NCI-H2081 treated with DMSO at 0.1 percent for 48 hours (cell line): Measurements from ENCODE around the gene TMEM201.
"Not testable (repeated sequence)": the region's sequence is repeated elsewhere in the genome, so short reads cannot be mapped to it uniquely, and the experiment has no call there.

ENCODE experiments used
- DNase-seq: peaks from one replicate; lab custom pipeline; 2025; lab: John Stamatoyannopoulos, UW

TMEM201 gene, protein sequence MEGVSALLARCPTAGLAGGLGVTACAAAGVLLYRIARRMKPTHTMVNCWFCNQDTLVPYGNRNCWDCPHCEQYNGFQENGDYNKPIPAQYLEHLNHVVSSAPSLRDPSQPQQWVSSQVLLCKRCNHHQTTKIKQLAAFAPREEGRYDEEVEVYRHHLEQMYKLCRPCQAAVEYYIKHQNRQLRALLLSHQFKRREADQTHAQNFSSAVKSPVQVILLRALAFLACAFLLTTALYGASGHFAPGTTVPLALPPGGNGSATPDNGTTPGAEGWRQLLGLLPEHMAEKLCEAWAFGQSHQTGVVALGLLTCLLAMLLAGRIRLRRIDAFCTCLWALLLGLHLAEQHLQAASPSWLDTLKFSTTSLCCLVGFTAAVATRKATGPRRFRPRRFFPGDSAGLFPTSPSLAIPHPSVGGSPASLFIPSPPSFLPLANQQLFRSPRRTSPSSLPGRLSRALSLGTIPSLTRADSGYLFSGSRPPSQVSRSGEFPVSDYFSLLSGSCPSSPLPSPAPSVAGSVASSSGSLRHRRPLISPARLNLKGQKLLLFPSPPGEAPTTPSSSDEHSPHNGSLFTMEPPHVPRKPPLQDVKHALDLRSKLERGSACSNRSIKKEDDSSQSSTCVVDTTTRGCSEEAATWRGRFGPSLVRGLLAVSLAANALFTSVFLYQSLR

DNA sequence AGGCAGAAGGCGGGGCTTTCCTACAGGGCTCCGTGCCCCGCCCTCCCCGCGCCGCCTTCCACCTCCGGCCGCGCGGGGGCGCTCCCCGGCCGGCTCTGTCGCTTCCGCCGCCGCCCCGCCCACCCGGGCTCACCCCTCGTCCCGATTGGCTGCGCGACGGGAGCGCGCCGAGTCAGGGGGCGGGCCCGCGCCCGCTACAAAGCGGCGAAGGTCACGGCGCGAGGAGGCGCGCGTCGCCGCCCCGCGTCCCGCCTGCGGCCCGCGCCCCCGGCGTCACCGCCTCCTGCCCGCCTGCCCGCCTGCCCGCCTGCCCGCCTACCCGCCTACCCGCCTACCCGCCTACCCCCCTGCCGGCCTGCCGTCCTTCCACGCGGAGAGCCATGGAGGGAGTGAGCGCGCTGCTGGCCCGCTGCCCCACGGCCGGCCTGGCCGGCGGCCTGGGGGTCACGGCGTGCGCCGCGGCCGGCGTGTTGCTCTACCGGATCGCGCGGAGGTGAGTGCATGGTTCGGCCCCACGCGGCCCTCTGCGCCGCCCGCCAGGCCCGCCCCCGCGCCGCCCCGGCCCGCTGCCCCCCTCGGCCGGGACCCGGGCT is at the start of gene TMEM201:
Gene TMEM201 (plus strand): TSS at position 361 of the 593 bp plus-strand sequence. CDS start 20 bp downstream, at position 381.
- DNase-seq: peak; percentile 55

DNA sequence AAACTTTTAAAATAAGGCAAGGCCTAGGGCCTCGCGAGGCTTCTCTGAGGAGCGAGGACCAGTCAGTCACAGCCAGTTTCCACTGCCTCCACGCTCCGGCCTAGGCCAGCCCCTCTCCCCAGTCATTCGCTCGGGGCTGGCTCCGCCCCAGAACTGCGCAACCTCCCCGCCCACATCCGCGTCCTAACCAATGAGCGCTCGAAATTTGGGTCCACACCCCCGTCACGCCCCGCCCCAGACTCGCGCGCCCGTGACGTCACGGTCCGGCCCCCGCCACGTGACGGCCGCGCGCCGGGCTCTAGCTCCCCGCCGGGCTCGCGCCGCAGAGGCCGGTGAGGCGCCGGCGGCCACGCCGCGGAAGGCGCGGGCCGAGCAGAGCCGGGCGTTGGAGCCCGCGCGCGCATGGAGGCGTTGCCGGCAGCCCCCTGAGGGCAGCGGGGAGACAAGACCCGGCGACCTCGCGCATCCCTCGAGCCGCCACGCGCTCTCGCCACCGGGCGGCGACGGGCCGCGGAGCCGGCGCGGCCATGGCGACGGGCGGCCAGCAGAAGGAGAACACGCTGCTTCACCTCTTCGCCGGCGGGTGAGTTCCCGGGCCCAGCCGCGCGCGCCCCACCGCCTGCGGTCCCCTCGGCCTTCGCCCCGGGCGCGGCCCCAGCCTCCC is 49.4 kb upstream of the TMEM201 start, which contains the start of gene SLC25A33:
Gene SLC25A33 (plus strand): TSS at position 301 of the 664 bp plus-strand sequence. CDS start 227 bp downstream, at position 528.
- DNase-seq: peak; percentile 85

DNA sequence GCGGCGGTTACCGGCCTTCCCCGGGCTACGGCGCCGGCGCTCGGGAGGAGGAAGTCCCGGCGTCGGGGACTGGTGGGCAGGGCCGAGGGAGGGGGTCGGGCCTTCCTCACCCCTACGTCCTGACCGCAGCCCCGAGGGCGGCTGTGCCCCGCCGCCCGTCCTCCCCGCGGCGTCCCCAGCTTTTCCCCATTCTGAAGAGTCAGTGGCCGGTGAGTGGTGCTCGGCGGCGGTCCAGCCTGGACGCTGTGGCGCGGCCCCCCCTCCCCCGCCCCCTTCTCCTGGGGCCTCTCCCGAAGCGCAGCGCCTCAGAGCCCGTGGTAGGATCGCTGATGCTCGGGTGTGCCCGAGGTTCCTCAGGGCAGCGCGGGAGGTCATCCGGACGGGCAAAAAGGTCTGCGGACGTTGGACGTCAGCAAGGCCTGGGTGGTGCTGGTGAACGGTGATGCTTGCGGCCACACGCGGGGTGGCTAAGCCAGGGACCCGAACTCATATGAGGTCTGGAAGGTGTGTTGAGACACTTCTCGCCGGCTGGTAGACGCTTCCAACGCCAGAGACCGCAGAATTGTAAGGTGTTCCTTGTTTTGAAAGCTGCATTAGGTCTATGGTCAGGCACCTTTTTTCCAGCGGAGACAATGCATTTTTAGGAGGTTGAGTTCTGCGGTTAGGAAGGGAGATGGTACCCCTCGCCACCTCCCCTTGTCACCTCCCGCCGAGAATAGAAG is 48.7 kb upstream of the TMEM201 start:
- no peak for DNase-seq

DNA sequence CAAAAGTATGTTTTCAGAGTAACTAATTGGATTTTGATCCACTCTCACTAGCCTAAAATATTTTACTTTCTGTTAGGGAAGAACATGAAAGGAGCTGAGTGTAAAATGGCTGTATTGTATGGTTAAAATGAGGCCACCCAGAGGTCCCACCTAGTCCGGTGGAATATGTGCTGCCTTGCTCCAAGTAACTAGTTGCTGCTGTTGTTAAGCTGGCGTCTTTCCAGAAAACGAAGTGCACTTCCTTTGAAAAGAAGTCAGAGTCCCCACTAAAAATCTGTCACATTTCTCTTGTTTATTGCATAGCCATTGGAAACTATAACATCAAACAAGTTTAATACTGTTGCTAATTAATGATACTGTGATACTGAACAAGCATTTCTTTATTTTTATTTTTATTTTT is 46.3 kb upstream of the TMEM201 start:
- DNase-seq: no peak

DNA sequence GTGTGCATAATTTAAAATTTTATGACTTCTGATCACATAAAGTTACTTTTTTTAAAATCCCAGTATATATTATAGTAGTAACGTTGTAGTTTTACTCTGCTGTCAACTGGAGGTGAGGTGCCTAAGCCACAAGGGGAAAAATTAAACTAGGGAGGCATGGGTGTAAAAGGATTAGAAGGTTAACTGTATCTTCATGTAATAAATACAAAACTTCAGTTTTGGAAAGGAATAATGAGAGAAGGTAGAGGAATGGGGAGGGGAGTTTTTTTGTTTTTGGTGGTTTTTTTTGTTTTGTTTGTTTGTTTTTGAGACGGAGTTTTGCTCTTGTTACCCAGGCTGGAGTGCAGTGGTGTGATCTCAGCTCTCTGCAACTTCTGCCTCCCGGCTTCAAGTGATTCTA is 43.8 kb upstream of the TMEM201 start:
- no peak for DNase-seq

DNA sequence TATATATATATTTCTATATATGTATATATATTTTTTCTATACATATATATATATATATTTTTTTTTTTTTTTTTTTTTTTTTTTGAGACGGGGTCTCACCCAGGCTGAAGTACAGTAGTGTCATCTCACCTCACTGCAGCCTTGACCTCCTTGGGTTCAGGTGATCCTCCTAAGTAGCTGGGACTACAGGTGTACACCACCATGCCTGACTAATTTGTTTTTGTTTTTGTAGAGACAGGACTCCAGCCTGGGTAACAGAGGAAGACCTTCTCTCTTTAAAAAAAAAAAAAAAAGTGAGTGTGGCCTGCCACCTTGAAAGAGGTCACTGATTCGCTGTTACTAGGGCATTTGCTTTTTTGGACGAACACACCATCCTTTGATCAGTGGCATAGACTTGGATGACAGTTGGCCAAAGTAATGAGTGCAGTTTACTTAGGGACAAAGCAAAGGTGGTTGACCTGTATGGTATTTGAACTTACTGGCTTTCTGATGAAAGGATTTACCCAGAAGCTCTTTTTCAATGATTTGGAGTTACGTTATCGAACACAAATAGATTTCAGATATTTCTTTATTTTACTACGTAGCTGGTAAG is 38.7 kb upstream of the TMEM201 start:
- DNase-seq: no peak

DNA sequence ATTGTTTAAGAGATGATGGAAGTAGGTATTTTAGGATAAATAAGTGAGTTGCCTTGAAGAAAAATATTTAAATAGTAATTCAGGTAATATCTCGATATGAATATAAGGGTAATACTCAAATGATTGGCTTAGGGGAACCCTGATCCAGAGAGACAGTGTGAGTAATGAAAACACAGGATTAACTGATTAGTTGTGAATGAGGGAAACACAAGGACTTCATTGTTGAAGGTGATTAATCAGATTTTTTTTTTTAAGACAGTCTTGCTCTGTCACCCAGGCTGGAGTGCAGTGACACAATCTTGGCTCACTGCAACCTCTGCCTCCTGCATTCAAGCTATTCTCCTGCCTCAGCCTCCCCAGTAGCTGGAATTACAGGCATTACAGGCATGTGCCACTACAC is 36.7 kb upstream of the TMEM201 start:
- no peak for DNase-seq

DNA sequence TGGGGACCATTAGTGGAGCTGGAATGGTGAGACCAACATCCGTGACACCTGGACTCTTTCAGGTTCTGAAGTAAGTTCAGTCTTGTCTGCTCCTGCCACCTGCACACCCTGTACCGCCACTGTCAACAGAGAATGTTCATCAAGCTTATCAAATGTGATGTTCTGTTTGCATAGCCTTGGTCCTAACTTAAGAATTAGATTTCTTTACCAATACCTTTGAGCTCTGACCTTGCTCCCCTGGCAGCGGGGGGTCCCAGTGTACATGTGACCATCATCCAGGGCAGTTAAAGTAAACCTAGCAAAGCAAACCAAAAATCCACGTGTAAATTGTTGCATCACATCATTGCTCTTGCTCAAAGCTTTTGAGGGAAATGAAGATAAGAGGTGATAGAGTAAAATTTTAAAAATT is 35.0 kb upstream of the TMEM201 start:
- no peak for DNase-seq

DNA sequence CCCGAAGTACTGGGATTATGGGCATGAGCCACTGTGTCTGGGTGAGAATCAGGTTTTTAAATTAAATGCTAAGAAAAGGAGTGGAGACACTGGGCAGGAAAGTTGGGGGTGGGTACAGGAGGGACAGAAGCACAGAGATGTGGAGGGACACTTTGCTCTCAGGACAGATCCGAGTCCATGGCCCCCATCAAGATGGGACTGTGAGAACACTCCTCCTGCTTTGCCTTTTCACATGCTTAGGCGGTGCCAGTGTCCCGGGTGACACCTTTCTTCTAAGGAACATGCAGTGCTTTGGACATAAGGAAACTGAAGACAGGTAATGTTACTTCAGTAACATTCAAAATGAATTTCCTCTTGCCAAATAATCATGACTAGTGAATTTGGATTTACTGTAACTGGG is 32.8 kb upstream of the TMEM201 start:
- DNase-seq: no peak

DNA sequence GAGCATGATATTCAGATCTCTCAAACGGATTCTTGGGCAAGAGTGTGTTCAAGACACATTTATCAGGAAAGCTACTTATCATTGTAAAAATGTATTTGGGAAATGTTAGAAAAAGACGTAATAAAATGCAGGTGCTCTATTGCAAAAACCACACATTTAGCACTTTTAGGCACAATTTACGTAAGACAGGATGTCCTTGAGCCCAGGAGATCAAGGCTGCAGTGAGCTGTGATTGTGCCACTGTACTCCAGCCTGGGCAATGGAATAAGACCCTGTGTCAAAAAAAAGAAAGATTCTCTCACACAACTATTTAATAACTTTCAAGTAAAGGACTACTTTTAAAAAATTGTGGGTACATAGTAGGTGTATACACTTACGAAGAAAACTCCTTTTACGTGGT is 31.1 kb upstream of the TMEM201 start:
- DNase-seq: no peak

DNA sequence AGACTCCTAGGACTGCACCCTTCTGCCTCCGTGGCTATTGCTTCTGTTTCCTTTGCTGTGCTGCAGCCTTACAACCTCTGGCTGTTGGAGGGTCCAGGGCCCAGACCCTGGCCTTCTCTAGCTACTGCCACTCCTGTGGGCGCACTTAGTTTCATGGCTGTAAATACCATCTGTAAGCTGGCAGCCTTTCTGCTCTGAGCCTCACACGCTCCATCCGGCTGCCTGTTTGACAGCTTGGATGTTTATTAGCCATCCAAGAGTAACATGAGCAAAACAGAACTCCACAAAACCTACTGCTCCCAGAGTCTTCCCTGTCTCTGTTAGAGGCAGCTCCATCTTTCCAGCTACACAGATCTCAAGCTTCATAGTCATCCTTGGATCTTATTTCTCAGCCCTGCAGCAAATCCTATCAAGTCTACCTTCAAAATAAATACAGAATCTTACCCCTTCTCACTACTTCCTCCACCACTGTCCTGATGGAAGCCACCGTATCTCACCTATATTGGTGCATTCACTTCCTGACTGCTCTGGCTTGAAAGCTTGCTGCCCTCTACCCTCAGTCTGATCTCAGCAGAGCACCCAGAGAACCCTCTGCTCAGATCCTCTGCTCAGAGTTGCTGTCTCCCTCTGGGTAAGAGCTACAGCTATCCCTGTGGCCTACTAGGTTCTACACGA is 30.3 kb upstream of the TMEM201 start:
- DNase-seq: no peak

DNA sequence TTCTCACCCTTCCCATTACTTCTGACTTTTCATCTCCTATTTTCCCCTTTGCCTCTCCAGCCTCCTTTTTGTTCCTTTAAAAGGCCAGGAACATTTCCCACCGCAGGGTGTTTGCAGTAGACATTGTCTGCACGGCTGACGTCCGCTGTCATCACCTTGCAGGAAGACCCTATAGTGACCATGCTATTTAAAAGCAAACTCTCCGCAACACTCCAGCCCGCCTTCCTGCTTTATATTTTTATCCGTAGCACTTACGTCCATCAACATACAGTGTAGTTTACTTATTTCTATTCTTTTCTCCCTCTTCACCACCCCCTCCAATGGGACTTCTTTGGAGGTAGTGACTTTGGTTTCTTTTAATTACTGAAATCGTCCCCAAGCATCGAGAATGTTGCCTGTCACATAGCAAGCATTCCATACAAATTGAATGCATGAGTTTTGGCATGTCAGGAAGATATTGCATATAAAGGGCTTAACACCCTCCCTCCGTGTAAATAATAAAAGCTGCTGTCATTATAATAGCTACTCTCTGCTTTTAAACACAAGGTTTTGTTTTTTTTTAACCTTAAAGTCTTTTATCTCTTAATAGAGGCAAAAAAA is 29.7 kb upstream of the TMEM201 start:
- no peak for DNase-seq

DNA sequence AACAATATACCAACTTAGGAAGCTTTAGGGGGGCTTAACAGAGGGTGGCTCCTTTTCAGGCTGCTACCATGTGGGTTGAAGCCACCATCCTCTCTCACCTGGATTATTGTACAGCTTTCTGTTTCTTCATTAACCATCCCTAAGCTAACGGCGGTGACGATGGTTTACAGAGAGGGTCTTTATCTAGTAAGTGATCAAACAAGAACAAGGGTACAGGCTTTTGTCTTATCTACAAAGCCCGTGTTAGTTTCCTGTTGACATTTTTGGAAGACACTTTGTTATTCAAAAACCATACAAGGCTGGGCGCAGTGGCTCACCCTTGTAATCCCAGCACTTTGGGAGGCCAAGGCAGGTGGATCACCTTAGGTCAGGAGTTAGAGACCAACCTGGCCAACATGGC is 29.0 kb upstream of the TMEM201 start:
- no peak for DNase-seq

DNA sequence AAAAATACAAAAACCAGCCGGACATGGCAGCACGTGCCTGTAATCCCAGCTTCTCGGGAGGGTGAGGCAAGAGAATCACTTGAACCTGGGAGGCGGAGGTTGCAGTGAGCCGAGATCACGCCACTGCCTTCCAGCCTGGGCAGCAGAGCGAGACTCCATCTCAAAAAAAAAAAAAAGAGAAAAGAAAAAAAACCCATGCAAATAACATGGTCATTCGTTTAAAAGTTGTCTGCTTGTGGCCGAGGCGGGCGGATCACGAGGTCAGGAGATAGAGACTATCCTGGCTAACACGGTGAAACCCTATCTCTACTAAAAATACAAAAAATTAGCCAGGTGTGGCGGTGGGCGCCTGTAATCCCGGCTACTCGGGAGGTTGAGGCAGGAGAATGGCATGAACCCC is 28.6 kb upstream of the TMEM201 start:
- not testable (repeated sequence) for DNase-seq

DNA sequence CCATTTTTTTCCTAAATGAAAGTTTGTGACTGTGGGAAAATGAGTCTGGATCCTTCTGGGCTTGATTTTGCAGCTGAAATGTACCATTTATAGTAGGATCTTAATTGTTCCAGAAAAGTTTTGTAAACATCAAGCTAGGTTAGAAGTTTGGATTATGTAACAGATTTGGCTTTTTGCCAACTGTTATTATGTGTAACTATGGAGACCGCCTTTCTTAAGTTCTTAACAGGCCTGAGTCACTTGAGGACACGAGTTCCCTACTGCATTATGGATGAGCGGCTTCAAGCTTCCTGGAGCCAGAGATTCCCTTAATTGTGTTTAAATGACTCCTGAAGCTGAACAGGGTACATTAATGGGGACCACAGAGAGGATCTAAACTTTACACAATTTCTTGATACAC is 27.3 kb upstream of the TMEM201 start:
- no peak for DNase-seq

DNA sequence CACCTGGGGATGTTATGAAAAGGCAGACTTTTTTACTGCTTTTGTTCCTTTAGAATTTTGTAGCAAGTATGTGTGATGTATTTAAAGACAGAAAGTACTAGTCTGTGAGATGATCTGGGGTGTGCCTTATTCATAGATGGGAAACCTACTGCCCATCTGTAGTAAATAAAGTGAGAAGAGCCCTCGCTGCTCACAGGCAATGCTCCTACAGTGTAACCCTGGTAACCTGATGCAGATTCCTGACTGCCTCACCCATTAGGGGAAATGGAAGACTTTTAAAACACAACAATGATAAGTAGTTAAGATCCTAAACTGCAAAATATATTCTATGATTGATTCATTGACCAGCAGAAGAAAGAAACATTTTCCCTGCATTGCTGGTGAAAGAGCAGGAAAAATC is 19.4 kb upstream of the TMEM201 start:
- DNase-seq: no peak

DNA sequence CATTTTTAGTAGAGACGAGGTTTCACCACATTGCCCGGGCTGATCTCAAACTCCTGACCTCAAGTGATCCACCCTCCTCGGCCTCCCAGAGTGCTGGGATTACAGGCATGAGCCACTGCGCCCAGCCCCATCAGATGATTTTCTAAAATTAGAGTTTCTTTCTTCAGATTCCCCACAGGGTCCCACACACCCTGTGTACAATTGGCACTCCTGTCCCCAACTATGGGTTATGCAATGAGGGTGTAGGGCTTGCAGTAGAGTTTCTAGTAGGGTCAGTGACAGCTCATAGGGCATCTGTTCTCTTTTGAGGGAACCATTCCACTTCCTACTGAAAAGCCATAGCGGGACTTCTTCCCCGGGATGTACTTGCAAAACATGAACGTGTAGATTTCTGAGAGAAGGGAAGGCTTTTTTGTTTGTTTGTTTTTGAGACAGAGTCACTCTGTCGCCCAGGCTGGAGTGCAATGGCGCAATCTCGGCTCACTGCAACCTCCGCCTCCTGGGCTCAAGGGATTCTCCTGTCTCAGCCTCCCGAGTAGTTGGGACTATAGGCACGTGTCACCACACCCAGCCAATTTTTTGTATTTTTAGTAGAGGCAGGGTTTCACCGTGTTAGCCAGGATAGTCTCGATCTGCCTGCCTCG is 17.7 kb upstream of the TMEM201 start:
- not testable (repeated sequence) for DNase-seq

DNA sequence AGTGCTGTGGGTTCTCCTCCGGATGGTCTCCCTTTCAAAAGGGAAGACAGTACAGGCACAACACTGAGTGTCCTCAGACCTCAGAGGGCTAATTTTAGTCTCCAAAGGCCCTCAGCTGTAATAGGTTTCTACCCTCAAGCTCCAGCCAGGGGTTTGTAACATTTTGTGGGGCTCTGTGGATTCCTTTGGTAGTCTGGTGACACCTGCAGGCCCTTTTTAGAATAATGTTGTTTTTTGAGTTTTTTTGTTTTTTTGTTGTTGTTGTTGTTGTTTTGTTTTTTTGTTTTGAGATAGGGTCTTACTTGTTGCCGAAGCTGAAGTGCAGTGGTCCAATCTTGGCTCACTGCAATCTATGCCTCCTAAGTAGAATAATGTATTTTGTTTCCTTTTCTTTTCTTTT is 15.0 kb upstream of the TMEM201 start:
- no peak for DNase-seq

DNA sequence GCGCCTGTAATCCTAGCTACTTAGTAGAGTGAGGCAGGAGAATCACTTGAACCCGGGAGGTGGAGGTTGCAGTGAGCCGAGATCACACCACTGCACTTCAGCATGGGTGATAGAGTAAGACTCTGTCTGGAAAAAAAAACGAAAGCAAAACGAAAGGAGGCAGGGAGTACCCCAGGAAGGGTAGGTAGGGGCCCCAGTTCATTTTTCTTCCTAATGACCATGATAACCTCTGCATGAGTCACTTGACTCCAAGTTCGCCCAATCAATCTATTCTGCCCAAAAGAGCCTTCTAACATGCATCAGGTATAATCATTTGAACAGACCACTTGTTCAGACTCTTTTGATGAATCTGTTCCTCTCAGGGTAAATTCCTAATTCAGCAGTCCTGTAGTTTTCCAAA is 13.2 kb upstream of the TMEM201 start:
- no peak for DNase-seq

DNA sequence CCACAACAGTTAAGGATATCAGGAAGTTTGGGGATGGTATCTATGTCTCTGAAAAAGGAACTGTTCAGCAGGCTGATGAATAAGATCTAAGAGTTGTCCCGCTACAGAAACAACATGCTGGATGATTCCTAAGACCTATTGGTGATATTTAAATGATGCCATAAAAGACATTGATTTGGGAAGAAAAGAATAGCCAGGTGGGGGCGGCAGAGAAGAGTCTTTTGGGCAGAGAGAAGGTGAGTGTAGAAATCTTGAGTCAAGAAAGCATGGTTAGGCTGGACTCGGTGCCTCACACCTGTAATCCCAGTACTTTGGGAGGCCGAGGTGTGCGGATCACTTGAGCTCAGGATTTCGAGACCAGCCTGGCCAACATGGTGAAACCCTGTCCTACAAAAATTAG is 11.8 kb upstream of the TMEM201 start:
- DNase-seq: no peak
